LNCAP (cell line): ENCODE measurements around the gene PLD1.

ENCODE experiments used
- CTCF ChIP-seq: fragments of 450-650 bp; IDR thresholded peaks from 2 replicates; pipeline ENCODE4 v1.5.1; 2017; ENCODE audit warnings: mild to moderate bottlenecking

Gene PLD1

GRCh38 chr3:171755656-171756055 lies 54.6 kb downstream of the PLD1 start:
- no peak for TF ChIP-seq CTCF

DNA sequence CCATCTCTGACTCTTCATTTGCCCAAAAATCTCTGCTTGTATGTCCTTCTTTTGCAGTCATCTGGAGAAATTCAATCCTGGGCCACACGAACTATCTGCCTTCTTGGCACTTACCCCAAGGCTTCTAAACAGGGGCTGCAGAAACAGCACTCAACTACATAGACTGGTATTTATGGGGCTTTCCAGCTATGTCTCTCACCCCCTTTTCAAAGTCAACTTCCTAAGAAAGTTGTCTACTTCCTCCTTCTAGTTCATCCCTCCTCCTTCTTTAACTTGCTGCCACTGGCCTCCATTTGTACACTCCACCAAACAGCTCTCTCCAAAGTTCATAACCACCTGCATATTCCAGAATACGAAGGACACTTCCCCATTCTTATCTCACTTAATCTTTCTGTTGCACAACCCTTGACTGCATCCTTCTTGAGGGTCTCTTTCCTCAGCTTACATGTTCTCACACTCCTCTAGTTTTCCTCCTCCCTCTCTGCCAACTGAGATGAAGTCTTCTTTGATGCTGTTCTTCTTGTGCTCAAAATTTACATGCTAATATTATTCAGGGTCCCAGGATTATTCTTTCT lies 55.2 kb downstream of the PLD1 start:
- no peak for TF ChIP-seq CTCF

DNA sequence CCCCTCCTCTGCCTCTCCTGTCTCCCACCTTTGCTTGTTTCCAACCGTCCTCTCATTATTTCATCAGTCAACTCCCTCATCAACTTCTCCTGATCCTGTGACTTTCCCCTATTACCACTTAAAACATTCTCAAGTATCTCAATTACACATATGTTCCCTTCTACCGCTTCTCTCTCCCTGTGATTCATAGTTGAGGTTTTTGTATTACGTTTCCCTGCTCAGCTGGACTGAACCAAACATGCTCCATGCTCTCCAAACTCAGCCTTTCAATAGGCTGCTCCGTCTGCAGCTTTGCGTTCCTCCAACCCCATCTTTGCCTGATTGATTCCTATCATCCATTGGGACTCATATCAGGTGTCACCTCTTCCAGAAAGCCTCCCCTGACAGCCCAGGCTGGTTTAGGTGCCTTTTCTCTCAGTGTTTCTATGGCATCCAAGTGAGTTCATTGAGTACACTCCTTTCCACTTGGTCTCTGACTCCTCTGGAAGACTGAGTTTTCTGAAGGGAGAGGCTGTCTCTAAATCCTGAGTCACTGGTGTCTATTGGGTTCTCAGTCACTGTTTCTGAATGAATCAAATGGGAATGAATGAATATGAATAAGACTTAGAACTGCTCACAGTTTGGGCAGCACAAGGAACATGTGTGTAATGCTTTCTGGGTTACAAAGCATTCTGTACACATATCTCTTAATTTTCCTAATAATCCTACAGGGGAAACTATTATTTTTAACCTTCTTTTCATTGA lies 56.4 kb downstream of the PLD1 start:
- no peak for TF ChIP-seq CTCF

DNA sequence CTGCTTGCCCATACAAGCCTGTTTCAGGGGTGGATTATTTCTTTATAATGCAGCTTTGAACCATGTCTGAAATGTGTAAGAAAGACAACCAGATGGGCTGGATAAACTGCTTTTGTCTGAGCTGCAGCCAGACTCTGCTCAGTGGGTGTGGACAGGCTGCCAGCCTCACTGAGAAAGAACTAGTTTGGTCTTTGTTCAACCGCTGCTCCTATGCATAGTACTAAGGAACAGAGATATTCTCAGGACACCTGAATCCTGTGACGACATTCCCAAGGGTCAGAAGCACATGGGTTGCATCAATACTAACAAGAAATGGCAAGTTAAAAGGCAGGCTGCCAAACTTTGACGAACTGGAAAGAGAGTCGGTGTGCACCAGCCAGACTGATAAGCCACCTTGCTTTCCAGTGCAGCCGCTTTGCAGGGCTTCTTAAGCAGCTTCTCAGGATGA lies 57.2 kb downstream of the PLD1 start:
- no peak for TF ChIP-seq CTCF

- no peak for TF ChIP-seq CTCF
Observed at GRCh38 chr3:171752329-171752728, 58.0 kb downstream of the PLD1 start.

DNA sequence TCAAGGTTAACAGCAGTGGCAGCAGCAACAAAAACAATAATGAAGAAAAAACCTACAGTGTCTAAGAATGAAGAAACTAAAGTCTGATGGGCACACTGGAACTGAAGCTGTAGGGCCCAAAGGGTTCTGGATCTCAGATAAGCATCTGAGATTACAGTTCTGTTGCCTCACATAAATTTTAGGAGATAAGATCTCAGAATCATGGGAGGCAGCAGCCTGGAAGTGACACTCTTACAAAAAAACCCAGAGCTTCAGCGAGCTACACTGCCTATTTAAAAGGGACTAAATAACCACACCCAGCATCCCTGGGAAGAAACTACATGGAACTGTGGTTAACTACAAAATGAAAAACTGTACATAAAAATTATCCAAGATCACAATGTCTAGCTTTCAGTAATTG lies 61.2 kb downstream of the PLD1 start:
- no peak for TF ChIP-seq CTCF

- TF ChIP-seq CTCF = no peak
Observed at GRCh38 chr3:171748064-171748924, 62.0 kb downstream of the PLD1 start.
